ENCODE measurements around the gene LCN9. TPM values are rescaled to one million over a fixed set of nuclear protein-coding genes. Genes with fewer than 3 reads are reported as not detected.

Gene LCN9
- total RNA-seq, 1 experiment from 2014 or later: 0.52 TPM

DNA sequence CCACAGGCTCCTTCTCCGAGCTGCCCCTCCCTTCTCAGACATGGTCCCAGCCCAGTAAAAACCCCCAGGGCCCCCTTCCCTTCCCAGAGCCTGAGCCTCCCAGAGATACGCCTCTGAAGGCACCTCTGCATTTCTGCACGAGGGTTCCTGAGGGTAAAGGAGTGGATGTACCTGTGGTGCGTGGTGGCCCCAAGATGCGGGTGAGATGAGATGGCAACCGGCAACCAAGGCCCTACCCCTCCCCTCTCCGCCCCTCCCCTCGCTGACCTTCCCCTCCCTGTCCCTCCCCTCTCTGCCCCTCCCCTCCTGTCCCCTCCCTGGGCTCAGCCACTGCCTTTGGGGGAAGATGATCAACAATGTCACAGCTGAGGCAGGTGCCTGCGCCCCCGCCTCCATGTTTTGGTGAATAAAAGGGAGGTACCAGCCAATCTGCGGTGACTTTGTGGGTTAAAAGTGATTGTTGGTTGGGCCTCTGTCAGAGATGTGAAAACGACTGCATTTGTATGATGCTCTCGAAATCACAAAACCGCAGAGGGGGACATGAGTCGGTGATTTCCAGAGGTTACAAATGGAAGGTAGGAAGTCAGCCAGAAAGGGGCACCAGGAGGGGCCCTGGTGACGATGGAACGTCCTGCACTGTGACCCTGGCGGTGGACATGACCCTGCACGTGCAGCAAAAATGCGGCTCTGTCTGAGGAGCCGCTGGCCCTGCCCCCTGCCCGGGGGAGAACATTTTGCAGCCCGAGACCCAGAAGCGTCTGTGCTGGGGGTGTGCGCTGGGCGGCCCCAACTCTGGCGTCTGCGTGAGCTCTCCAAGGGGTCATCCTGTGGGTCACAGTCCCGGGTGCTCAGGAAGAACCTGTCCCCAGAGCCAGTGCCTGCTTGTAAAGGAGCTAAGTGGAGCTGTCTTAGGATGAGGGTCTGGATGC, 3.7 kb downstream of the LCN9 start:
- Mint-ChIP-seq H3K9me3 (peaks cover 11 to 14% of the 10 kb centered on the region in 2 experiments), H3K4me3 (no peak overlapping the region), H3K36me3 (ENCODE audit: insufficient read depth in 1 of 3, low read depth in 3 of 3) (peaks cover 6 to 11% (median 7%) of the 10 kb centered on the region in 3 experiments; a peak in 6 of 7 replicates), H3K27ac (no peak overlapping the region; a peak in 1 of 7 replicates), H3K4me1 (peaks cover 8 to 13% of the 10 kb centered on the region in 2 experiments), H3K27me3 (ENCODE audit: low read depth) (peaks cover 2% of the 10 kb centered on the region; the same call in 1 of the 2 replicates)
- H4K8ac ChIP-seq (replicated peaks; ENCODE audit: insufficient read length, low read depth, low read length): no peak overlapping the region
- no peaks in the 10 kb centered on the region for H3K23me2 ChIP-seq (ENCODE audit: insufficient read length, low read depth, low read length, poor library complexity, severe bottlenecking)
- no peak overlapping the region for H2AFZ ChIP-seq (ENCODE audit: low read length)
- no peak overlapping the region for H3K4me2 ChIP-seq (ENCODE audit: insufficient read depth, insufficient read length, low read length)
- no peak overlapping the region for H4K91ac ChIP-seq (ENCODE audit: insufficient read length, low read depth, low read length)
- no peak overlapping the region for H3K14ac ChIP-seq (ENCODE audit: insufficient read depth, low read length)
- H3K27ac ChIP-seq (ENCODE audit: insufficient read length, low read depth, low read length): no peak overlapping the region
- no peak overlapping the region for H2BK12ac ChIP-seq (ENCODE audit: insufficient read length, low read depth, low read length)
- H2BK120ac ChIP-seq (ENCODE audit: low read depth, low read length, poor library complexity, severe bottlenecking): no peak overlapping the region
- H2BK5ac ChIP-seq (ENCODE audit: insufficient read length, low read length): no peak overlapping the region
- no peaks in the 10 kb centered on the region for H3K27me3 ChIP-seq (ENCODE audit: insufficient read depth, low read length)
- no peak overlapping the region for H2BK15ac ChIP-seq (ENCODE audit: low read depth, low read length)
- H3K23ac ChIP-seq (ENCODE audit: insufficient read length, low read depth, low read length): no peak overlapping the region
- no peak overlapping the region for H2BK20ac ChIP-seq (ENCODE audit: low read depth, low read length, poor library complexity, severe bottlenecking)
- no peaks in the 10 kb centered on the region for H3K79me2 ChIP-seq (ENCODE audit: insufficient read depth, low read length)
- H4K5ac ChIP-seq (ENCODE audit: insufficient read length, low read depth, low read length): no peak overlapping the region
- H3K4me1 ChIP-seq (ENCODE audit: insufficient read depth, low read length): no peaks in the 10 kb centered on the region
- no peak overlapping the region for H3K56ac ChIP-seq (ENCODE audit: insufficient read length, low read depth, low read length)
- H3T11ph ChIP-seq (ENCODE audit: low read length): no peak overlapping the region
- DNase-seq: no peak
- WGBS (ENCODE audit: extremely low coverage, insufficient read length, low lambda C conversion rate): no CpG with 5 or more reads among the region's 29 CpGs
- no peak overlapping the region for H3K4ac ChIP-seq (ENCODE audit: low read depth, low read length)
- peaks cover 2% of the 10 kb centered on the region for H4K20me1 ChIP-seq (ENCODE audit: control insufficient read depth, insufficient read depth, insufficient read length)
- no peak overlapping the region for H3K9ac ChIP-seq (ENCODE audit: extremely low read depth, insufficient read length, low read length)
- H3K9me3 ChIP-seq (ENCODE audit: control insufficient read depth, low read depth, low read length): peaks cover 9% of the 10 kb centered on the region
- H3K79me1 ChIP-seq (ENCODE audit: insufficient read depth, low read depth, low read length, poor library complexity, severe bottlenecking): no peaks in the 10 kb centered on the region
- TF ChIP-seq, protein P1, sequence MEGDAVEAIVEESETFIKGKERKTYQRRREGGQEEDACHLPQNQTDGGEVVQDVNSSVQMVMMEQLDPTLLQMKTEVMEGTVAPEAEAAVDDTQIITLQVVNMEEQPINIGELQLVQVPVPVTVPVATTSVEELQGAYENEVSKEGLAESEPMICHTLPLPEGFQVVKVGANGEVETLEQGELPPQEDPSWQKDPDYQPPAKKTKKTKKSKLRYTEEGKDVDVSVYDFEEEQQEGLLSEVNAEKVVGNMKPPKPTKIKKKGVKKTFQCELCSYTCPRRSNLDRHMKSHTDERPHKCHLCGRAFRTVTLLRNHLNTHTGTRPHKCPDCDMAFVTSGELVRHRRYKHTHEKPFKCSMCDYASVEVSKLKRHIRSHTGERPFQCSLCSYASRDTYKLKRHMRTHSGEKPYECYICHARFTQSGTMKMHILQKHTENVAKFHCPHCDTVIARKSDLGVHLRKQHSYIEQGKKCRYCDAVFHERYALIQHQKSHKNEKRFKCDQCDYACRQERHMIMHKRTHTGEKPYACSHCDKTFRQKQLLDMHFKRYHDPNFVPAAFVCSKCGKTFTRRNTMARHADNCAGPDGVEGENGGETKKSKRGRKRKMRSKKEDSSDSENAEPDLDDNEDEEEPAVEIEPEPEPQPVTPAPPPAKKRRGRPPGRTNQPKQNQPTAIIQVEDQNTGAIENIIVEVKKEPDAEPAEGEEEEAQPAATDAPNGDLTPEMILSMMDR (conservative IDR thresholded peaks at IDR 0.05): no peak
- no peak overlapping the region for H2AK5ac ChIP-seq (ENCODE audit: insufficient read length, low read length)
- no peak overlapping the region for H3K18ac ChIP-seq (ENCODE audit: insufficient read length, low read depth, low read length)
